BE2C (cell line): ENCODE measurements around the gene ADPRHL1.
"Not testable (repeated sequence)": the region's sequence is repeated elsewhere in the genome, so short reads cannot be mapped to it uniquely, and the experiment has no call there.

Source experiments
- DNase-seq: peaks from one replicate; pipeline ENCODE4 v3.0.0-alpha.2; 2020
- H3K27me3 ChIP-seq: fragments of 250-450 bp; sonication (Bioruptor Pico); 2 replicates; pipeline ENCODE4 v1.5.1; 2020; ENCODE audit warnings: mild to moderate bottlenecking
- H3K36me3 ChIP-seq: fragments of 250-450 bp; sonication (Bioruptor Pico); 2 replicates; pipeline ENCODE4 v1.5.1; 2020; ENCODE audit warnings: mild to moderate bottlenecking
- H3K4me1 ChIP-seq: fragments of 250-450 bp; sonication (Bioruptor Pico); 2 replicates; pipeline ENCODE4 v1.5.1; 2020
- H3K4me3 ChIP-seq: 2 replicates; pipeline ENCODE4 v1.5.1; 2011; ENCODE audit warnings: low read depth, low read length
- H3K9me3 ChIP-seq: fragments of 250-450 bp; sonication (Bioruptor Pico); 2 replicates; pipeline ENCODE4 v1.5.1; 2020
- CTCF ChIP-seq: IDR thresholded peaks from 2 replicates; pipeline ENCODE4 v1.5.1; 2012; ENCODE audit warnings: mild to moderate bottlenecking, low read depth, low read length

ADPRHL1 gene

GRCh38 chr13:113378825-113379224 is 74.5 kb downstream of the ADPRHL1 start:
- Histone ChIP-seq H3K4me3 (no peak overlapping the region), H3K9me3 (no peaks in the 10 kb centered on the region), H3K27me3 (peaks cover 34% of the 10 kb centered on the region), H3K36me3 (no peaks in the 10 kb centered on the region), H3K4me1 (no peaks in the 10 kb centered on the region)
- no peak for DNase-seq
- no peak for TF ChIP-seq CTCF

- Histone ChIP-seq H3K9me3 (no peaks in the 10 kb centered on the region), H3K27me3 (peaks cover 12% of the 10 kb centered on the region; the same call in 1 of the 2 replicates), H3K4me3 (no peak overlapping the region), H3K36me3 (no peaks in the 10 kb centered on the region), H3K4me1 (no peaks in the 10 kb centered on the region)
- no peak for TF ChIP-seq CTCF
- no peak for DNase-seq
Measured at GRCh38 chr13:113374511-113375175, 78.6 kb downstream of the ADPRHL1 start.

- no peaks in the 10 kb centered on the region for H3K9me3 ChIP-seq
- DNase-seq, result no peak
- no peak for TF ChIP-seq CTCF
- no peaks in the 10 kb centered on the region for H3K4me1 ChIP-seq
- no peaks in the 10 kb centered on the region for H3K36me3 ChIP-seq
- no peak overlapping the region for H3K4me3 ChIP-seq
- H3K27me3 ChIP-seq, result peaks cover 12% of the 10 kb centered on the region; the same call in 1 of the 2 replicates
Measured at GRCh38 chr13:113373811-113374485, 79.3 kb downstream of the ADPRHL1 start.

GRCh38 chr13:113371701-113372100 is 81.6 kb downstream of the ADPRHL1 start:
- H3K4me1 ChIP-seq, H3K4me3 ChIP-seq, H3K36me3 ChIP-seq, H3K27me3 ChIP-seq, DNase-seq, H3K9me3 ChIP-seq: not testable (repeated sequence)

- no peak for TF ChIP-seq CTCF
- no peak for DNase-seq
Measured at GRCh38 chr13:113371061-113371460, 82.2 kb downstream of the ADPRHL1 start.

GRCh38 chr13:113369881-113370280 is 83.4 kb downstream of the ADPRHL1 start:
- Histone ChIP-seq H3K27me3 (no peaks in the 10 kb centered on the region; the same call in 1 of the 2 replicates), H3K4me3 (no peak overlapping the region), H3K36me3 (no peaks in the 10 kb centered on the region), H3K4me1 (no peaks in the 10 kb centered on the region), H3K9me3 (no peaks in the 10 kb centered on the region)
- TF ChIP-seq CTCF, result no peak
- no peak for DNase-seq

More at GRCh38 chr13:113371061-113371460, 82.2 kb downstream of the ADPRHL1 start:
- Histone ChIP-seq H3K27me3 (no peaks in the 10 kb centered on the region), H3K4me3 (no peak overlapping the region), H3K9me3 (no peaks in the 10 kb centered on the region), H3K4me1 (no peaks in the 10 kb centered on the region), H3K36me3 (no peaks in the 10 kb centered on the region)
